DOHH2 (cell line): ENCODE data around the gene RPS6KB2.

ENCODE experiments used
- H3F3A ChIP-seq: fragments of 200-600 bp; sonication (generic), shearing (Covaris generic); 2 replicates; pipeline ENCODE4 v1.6.0; 2016; ENCODE audit warnings: antibody characterized with exemption, mild to moderate bottlenecking; ENCODE audit not compliant: control insufficient read depth, insufficient read depth
- H3K27ac ChIP-seq: fragments of 200-600 bp; sonication (generic); 2 replicates; pipeline ENCODE4 v1.5.1; 2014; ENCODE audit warnings: low read depth, mild to moderate bottlenecking, low read length, moderate library complexity
- H3K27me3 ChIP-seq: fragments of 200-600 bp; sonication (generic); 2 replicates; pipeline ENCODE4 v1.6.1; 2014; ENCODE audit warnings: mild to moderate bottlenecking, low read length, mixed read lengths; ENCODE audit not compliant: control insufficient read depth
- H3K36me3 ChIP-seq: fragments of 200-600 bp; sonication (generic); 2 replicates; pipeline ENCODE4 v1.6.1; 2014; ENCODE audit warnings: mild to moderate bottlenecking, low read length, moderate library complexity, mixed read lengths; ENCODE audit not compliant: control insufficient read depth
- H3K4me1 ChIP-seq: fragments of 200-600 bp; sonication (generic); 2 replicates; pipeline ENCODE4 v1.6.1; 2014; ENCODE audit warnings: mild to moderate bottlenecking, low read length, mixed read lengths; ENCODE audit not compliant: control insufficient read depth
- H3K4me2 ChIP-seq: fragments of 200-600 bp; sonication (generic); 2 replicates; pipeline ENCODE4 v1.6.0; 2014; ENCODE audit warnings: mild to moderate bottlenecking, low read length, moderate library complexity
- H3K4me3 ChIP-seq: fragments of 200-600 bp; sonication (generic); 2 replicates; pipeline ENCODE4 v1.5.1; 2014; ENCODE audit warnings: mild to moderate bottlenecking, low read length, mixed read lengths
- H3K79me2 ChIP-seq: fragments of 200-600 bp; sonication (generic); 2 replicates; pipeline ENCODE4 v1.6.1; 2014; ENCODE audit warnings: mild to moderate bottlenecking, low read length, mixed read lengths; ENCODE audit not compliant: control insufficient read depth
- H3K9me2 ChIP-seq: fragments of 200-600 bp; sonication (generic); replicated peaks from 2 replicates; pipeline ENCODE4 v1.6.1; 2014; ENCODE audit warnings: mild to moderate bottlenecking, low read length, mixed read lengths; ENCODE audit not compliant: control insufficient read depth
- H3K9me3 ChIP-seq: fragments of 200-600 bp; sonication (generic); 2 replicates; pipeline ENCODE4 v1.6.1; 2014; ENCODE audit warnings: antibody characterized with exemption, low read length, mixed read lengths; ENCODE audit not compliant: control insufficient read depth, insufficient read depth
- H4K20me1 ChIP-seq: fragments of 200-600 bp; sonication (generic); 2 replicates; pipeline ENCODE4 v1.6.0; 2014; ENCODE audit warnings: low read depth, mild to moderate bottlenecking, antibody characterized with exemption, low read length, moderate library complexity; ENCODE audit not compliant: control insufficient read depth, insufficient read depth
- EZH2phosphoT487 ChIP-seq: fragments of 200-600 bp; sonication (generic); IDR thresholded peaks from 2 replicates; pipeline ENCODE4 v1.6.1; 2017; ENCODE audit warnings: borderline replicate concordance, mild to moderate bottlenecking, antibody characterized with exemption, low read length, moderate library complexity, mixed read lengths
- TF ChIP-seq, protein P1 (sequence below): fragments of 200-600 bp; sonication (generic); IDR thresholded peaks from one replicate; pipeline ENCODE4 v1.5.1; 2014; ENCODE audit warnings: antibody characterized with exemption, mild to moderate bottlenecking, low read depth, low read length; ENCODE audit not compliant: poor library complexity, severe bottlenecking

Gene RPS6KB2

DNA sequence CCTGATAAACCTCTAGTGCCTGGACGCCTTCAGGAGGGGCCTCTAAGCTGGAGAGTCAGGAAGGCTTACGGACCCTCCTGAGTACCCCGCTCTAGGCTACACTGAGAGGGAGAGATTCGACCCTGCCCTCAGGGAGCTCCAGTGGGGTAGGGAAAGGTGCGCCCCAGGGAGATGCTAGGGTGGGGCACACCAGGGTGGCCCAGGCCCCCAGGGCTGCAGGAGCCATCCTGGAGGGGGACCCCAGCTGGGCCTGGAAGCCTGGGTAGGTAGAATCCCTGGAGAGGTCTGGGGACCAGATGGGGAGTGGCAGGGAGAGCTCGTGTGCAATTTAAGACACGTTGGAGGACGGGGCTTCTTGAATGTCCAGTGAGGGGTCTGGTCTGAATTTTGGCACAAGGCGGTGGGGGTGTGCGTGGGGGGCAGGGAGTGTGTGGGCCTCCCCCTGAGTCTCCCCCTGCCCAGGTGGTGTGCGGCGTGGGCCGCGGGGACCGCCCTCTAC, 8.1 kb upstream of the RPS6KB2 start:
- Histone ChIP-seq H3F3A (peaks cover 3% of the 10 kb centered on the region; the same call in 1 of the 2 replicates), H3K4me1 (peaks cover 55% of the 10 kb centered on the region), H3K27me3 (peaks cover 1% of the 10 kb centered on the region), H4K20me1 (no peaks in the 10 kb centered on the region), H3K79me2 (no peaks in the 10 kb centered on the region), H3K4me3 (peak overlapping the region; percentile 75), H3K27ac (no peak overlapping the region), H3K36me3 (no peaks in the 10 kb centered on the region), H3K9me3 (no peaks in the 10 kb centered on the region), H3K4me2 (peak overlapping the region; percentile 73), H3K9me2 (no peaks in the 10 kb centered on the region)
- TF ChIP-seq, protein P1, sequence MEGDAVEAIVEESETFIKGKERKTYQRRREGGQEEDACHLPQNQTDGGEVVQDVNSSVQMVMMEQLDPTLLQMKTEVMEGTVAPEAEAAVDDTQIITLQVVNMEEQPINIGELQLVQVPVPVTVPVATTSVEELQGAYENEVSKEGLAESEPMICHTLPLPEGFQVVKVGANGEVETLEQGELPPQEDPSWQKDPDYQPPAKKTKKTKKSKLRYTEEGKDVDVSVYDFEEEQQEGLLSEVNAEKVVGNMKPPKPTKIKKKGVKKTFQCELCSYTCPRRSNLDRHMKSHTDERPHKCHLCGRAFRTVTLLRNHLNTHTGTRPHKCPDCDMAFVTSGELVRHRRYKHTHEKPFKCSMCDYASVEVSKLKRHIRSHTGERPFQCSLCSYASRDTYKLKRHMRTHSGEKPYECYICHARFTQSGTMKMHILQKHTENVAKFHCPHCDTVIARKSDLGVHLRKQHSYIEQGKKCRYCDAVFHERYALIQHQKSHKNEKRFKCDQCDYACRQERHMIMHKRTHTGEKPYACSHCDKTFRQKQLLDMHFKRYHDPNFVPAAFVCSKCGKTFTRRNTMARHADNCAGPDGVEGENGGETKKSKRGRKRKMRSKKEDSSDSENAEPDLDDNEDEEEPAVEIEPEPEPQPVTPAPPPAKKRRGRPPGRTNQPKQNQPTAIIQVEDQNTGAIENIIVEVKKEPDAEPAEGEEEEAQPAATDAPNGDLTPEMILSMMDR, result no peak
- no peak for TF ChIP-seq EZH2phosphoT487

DNA sequence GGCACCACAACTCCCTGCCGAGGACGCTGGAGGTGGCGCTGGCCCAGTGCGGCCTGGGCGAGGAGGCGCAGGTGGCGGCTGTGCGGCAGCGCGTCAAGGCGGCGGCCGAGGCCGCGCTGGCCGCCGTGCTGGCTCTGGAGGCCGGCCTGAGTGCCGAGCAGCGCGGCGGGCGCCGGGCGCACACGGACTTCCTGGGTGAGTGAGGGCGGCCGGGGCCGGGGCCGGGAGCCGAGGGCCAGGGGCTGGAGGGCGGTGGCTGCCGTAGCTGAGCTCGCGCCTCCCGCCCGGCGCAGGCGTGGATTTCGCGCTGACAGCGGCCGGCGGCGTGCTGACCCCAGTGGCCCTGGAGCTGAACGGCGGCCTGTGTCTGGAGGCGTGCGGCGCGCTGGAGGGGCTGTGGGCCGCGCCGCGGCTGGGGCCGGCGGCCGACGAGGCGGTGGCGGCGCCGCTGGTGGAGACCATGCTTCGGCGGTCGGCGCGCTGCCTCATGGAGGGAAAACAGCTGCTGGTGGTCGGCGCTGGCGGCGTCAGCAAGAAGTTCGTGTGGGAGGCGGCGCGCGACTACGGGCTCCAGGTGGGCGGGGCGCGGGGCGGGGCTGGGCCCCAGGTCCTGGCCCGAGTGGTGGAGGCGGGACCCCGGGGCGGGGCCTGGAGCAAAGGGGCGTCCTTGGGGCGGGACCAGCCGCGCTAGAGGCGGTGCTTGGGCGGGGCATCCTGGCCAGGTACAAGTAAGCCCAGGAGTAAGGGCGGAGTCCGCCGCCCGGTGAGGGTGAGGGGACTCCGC, 7.5 kb upstream of the RPS6KB2 start:
- no peaks in the 10 kb centered on the region for H3K9me2 ChIP-seq
- TF ChIP-seq EZH2phosphoT487, result no peak
- TF ChIP-seq, protein P1, result no peak
- peak overlapping the region; percentile 73 for H3K4me2 ChIP-seq
- peaks cover 53% of the 10 kb centered on the region for H3K4me1 ChIP-seq
- no peaks in the 10 kb centered on the region for H3K9me3 ChIP-seq
- H3K79me2 ChIP-seq, result no peaks in the 10 kb centered on the region
- no peaks in the 10 kb centered on the region for H4K20me1 ChIP-seq
- H3K36me3 ChIP-seq, result no peaks in the 10 kb centered on the region
- peaks cover 3% of the 10 kb centered on the region; the same call in 1 of the 2 replicates for H3F3A ChIP-seq
- no peaks in the 10 kb centered on the region for H3K27me3 ChIP-seq
- H3K27ac ChIP-seq, result no peak overlapping the region
- peak overlapping the region; percentile 75 for H3K4me3 ChIP-seq

DNA sequence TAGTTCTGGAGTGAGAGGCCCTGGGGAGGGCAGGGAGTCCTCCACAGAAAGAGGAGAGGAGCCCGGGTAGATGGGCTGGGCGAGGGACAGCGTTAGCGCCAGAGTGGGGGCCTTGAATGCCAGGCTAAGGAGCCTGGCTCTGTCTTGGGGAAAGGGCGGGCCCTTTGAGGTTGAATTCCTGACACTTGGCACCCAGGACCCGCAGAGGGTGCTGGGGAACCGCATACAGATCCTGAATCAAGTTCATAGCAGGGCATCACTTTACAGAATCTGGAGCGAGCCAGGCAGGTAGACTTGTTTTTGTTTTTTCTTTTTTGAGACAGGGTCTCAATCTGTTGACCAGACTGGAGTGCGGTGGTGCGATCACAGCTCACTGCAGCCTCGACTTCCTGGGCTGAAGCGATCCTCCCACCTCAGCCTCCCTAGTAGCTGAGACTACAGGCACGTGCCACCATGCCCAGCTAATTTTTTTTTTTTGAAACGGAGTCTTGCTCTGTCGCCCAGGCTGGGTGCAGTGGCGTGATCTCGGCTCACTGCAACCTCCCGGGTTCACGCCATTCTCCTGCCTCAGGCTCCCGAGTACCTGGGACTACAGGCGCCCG, 6.8 kb upstream of the RPS6KB2 start:
- Histone ChIP-seq H3K4me2 (peak overlapping the region; percentile 73), H3K27ac (no peak overlapping the region), H3K4me3 (peak overlapping the region; percentile 60)

More for the DNA sequence above, 6.8 kb upstream of the RPS6KB2 start:
- H3K79me2 ChIP-seq, result no peaks in the 10 kb centered on the region
- H3F3A ChIP-seq, result peaks cover 3% of the 10 kb centered on the region; the same call in 1 of the 2 replicates
- H3K36me3 ChIP-seq, result no peaks in the 10 kb centered on the region
- H3K9me2 ChIP-seq, result no peaks in the 10 kb centered on the region
- H3K27me3 ChIP-seq, result no peaks in the 10 kb centered on the region
- H3K4me1 ChIP-seq, result peaks cover 46% of the 10 kb centered on the region
- no peaks in the 10 kb centered on the region for H4K20me1 ChIP-seq
- no peaks in the 10 kb centered on the region for H3K9me3 ChIP-seq
- TF ChIP-seq EZH2phosphoT487, result no peak
- TF ChIP-seq, protein P1, result no peak
